Retinal pigment epithelial cell (primary cell): ENCODE measurements around the gene CHAT.

ENCODE experiments used
- DNase-seq: peaks from one replicate; pipeline ENCODE4 v3.0.0-alpha.2; 2010; ENCODE audit warnings: low read depth
- H3K4me3 ChIP-seq: 2 replicates; pipeline ENCODE4 v1.5.1; 2011; ENCODE audit warnings: mild to moderate bottlenecking, low read length, control low read depth, moderate library complexity
- CTCF ChIP-seq: conservative IDR thresholded peaks from 2 replicates; pipeline ENCODE4 v1.5.1; 2011; ENCODE audit warnings: low read depth, low read length, control low read depth, inconsistent platforms

Gene CHAT

GRCh38 chr10:49711481-49711880, 97.6 kb downstream of the CHAT start:
- no peak for DNase-seq
- TF ChIP-seq CTCF: no peak
- no peak overlapping the region for H3K4me3 ChIP-seq

- TF ChIP-seq CTCF: no peak
- no peak for DNase-seq
- no peak overlapping the region for H3K4me3 ChIP-seq
Observed at GRCh38 chr10:49713266-49713665, 99.4 kb downstream of the CHAT start.
